Suprapubic skin (tissue), 4 donors: Measurements from ENCODE around the gene PDZD7.

Source experiments
- POLR2A ChIP-seq, 2 donors: fragments of 450-650 bp; IDR thresholded peaks; one replicate each; pipeline ENCODE4 v1.6.1; 2017; ENCODE audit warnings: antibody characterized with exemption in 2 of 2, mild to moderate bottlenecking in 2 of 2, moderate library complexity in 2 of 2
- POLR2AphosphoS5 ChIP-seq, 3 donors: sonication (generic); formaldehyde crosslinking; IDR thresholded peaks; one replicate each; pipeline ENCODE4 v1.6.1; 2017; ENCODE audit warnings: antibody characterized with exemption in 3 of 3

DNA sequence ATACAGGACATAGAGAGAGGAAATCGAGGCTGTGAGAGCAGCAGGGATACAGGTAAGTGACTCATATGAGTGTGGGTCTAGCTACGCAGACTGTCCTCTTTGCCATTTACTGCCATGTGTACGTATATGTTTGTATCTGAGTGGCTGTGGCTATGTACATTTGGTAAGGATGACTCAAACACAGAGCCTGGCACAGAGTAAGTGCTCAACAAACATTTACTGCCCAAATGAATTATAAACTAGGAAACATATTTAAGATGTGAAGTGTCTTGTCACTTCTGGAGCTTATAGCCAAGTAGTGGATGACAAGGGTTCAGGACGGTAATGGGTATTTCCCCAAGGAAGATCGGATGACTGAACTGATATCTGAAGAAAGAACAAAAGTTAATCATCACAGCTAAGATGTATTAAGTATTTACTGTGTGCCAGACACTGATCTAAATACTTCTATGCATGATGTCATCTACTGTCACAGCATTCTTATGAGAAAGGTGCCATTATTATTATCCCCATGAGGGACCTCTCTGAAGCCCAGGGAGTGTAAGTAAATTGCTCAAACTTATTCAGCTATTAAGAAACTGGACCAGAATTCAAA, 49.7 kb downstream of the PDZD7 start:
- TF ChIP-seq POLR2AphosphoS5 (IDR thresholded peaks at IDR 0.05) (no peak), POLR2A (IDR thresholded peaks at IDR 0.05) (no peak)
